ENCODE data around the gene AGPAT3.

The AGPAT3 gene

DNA sequence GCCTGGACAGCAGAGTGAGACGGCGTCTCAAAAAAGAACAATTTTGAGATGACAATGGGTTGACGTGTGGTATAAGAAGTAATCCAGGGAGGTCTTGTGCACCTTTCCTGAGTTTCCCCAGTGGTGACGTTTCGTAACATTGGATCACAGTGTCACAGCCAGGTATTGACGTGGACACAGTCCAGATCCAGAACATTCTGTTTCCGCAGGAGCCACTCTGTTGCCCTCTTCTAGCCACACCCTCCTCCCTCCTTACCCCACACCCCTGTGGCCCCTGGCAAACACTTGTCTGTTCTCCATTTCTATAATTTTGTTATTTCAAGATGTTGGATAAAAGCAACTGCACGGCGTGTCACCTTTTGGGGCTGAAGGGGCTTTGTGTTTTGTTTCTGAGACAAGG is 140.6 kb downstream of the AGPAT3 start:
- Histone ChIP-seq H3K36me3 (ENCODE audit: insufficient read depth, low read length) (no peaks in the 10 kb centered on the region), H3K9ac (ENCODE audit: low read length) (no peak overlapping the region), H3K9me3 (ENCODE audit: low read length) (no peaks in the 10 kb centered on the region), H3K27me3 (ENCODE audit: control insufficient read depth in 1 of 2, insufficient read depth in 2 of 2, low read length in 2 of 2) (no peaks in the 10 kb centered on the region), H3K4me1 (ENCODE audit: insufficient read depth, low read length) (peaks cover 9% of the 10 kb centered on the region), H3K27ac (ENCODE audit: low read depth, low read length) (peak overlapping the region; percentile 31), H3K4me3 (ENCODE audit: low read depth in 1 of 2, low read length in 2 of 2) (no peak overlapping the region)

DNA sequence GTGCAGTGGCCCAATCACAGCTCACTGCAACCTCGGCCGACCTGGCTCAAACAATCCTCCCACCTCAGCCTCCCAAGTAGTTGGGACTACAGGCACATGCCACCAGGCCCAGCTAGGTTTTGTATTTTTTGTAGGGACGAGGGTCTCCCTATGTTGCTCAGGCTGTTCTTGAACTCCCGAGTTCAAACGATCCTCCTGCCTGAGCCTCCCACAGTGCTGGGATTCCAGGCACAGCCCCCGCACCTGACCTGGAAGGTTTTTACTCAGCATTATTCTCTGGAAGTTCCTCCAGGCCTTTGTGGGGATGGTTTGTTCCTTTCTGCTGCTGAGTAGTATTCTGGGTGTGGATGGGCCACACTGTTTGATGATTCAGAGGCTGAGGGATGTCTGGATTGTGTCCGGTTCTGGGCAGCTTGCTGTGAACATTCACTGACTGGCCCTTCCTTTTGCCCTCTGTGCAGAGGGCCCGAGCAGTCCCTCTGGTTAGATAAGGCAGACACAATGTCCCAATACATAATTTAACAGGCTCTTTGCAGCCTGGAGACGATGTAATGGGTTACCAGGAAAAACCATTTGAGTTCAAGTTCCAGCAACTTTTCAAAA is 141.1 kb downstream of the AGPAT3 start:
- Histone ChIP-seq H3K27me3 (ENCODE audit: control insufficient read depth in 1 of 2, insufficient read depth in 2 of 2, low read length in 2 of 2) (no peaks in the 10 kb centered on the region), H3K36me3 (ENCODE audit: insufficient read depth, low read length) (no peaks in the 10 kb centered on the region), H3K4me3 (ENCODE audit: low read depth in 1 of 2, low read length in 2 of 2) (no peak overlapping the region), H3K9ac (ENCODE audit: low read length) (no peak overlapping the region), H3K9me3 (ENCODE audit: low read length) (no peaks in the 10 kb centered on the region), H3K4me1 (ENCODE audit: insufficient read depth, low read length) (peaks cover 12% of the 10 kb centered on the region), H3K27ac (ENCODE audit: low read depth, low read length) (peak overlapping the region; percentile 31)

DNA sequence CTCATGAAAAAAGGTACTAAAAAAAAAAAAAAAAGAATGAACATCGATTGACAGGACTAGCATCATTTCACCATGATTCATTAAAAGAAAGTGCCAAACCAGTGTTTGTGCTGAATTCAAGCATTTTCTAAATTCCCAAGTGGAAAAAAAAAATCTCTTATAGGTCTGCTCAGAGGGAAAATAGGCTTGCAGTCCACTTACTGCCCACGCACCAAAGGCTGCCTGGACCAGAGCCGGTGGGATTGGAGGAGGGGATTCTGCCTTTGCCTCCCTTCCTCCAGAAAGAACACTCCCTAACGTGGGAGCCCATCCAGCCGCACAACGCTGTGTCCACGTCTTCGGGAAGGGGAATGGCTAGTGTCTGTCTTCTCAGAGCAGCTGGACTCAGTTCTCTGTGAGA is 141.6 kb downstream of the AGPAT3 start:
- no peak overlapping the region for H3K4me3 ChIP-seq (ENCODE audit: low read depth in 1 of 2, low read length in 2 of 2)
- H3K27ac ChIP-seq (ENCODE audit: low read depth, low read length) = no peak overlapping the region
- no peaks in the 10 kb centered on the region for H3K36me3 ChIP-seq (ENCODE audit: insufficient read depth, low read length)
- H3K9ac ChIP-seq (ENCODE audit: low read length) = no peak overlapping the region
- H3K9me3 ChIP-seq (ENCODE audit: low read length) = no peaks in the 10 kb centered on the region
- peaks cover 14% of the 10 kb centered on the region for H3K4me1 ChIP-seq (ENCODE audit: insufficient read depth, low read length)
- no peaks in the 10 kb centered on the region for H3K27me3 ChIP-seq (ENCODE audit: control insufficient read depth in 1 of 2, insufficient read depth in 2 of 2, low read length in 2 of 2)

GRCh38 chr21:44010429-44010828 is 145.4 kb downstream of the AGPAT3 start:
- Histone ChIP-seq H3K4me3 (ENCODE audit: low read depth in 1 of 2, low read length in 2 of 2) (no peak overlapping the region), H3K27ac (ENCODE audit: low read depth, low read length) (no peak overlapping the region), H3K9ac (ENCODE audit: low read length) (no peak overlapping the region), H3K4me1 (ENCODE audit: insufficient read depth, low read length) (peaks cover 28% of the 10 kb centered on the region), H3K36me3 (ENCODE audit: insufficient read depth, low read length) (no peaks in the 10 kb centered on the region), H3K9me3 (ENCODE audit: low read length) (no peaks in the 10 kb centered on the region), H3K27me3 (ENCODE audit: control insufficient read depth in 1 of 2, insufficient read depth in 2 of 2, low read length in 2 of 2) (no peaks in the 10 kb centered on the region)

DNA sequence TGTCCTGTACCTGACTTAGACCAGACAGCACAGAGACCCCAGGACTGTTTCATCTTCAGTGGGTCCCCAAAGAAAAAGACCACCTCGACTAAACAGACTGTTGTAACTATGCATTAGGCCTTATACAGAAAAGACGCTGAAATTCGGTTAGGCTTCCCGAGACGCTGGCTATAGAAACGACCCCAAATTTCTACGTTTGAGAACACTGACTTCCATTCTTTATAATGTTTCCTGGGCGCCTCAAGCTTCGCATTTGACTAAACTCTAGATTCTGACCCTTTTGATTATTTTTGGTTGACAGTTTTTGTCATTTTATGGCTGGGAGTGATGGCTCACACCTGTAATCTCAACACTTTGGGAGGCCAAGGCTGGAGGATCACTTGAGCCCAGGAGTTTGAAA is 146.1 kb downstream of the AGPAT3 start:
- Histone ChIP-seq H3K27ac (ENCODE audit: low read depth, low read length) (peak overlapping the region; percentile 86), H3K4me1 (ENCODE audit: insufficient read depth, low read length) (peaks cover 23% of the 10 kb centered on the region), H3K27me3 (ENCODE audit: control insufficient read depth in 1 of 2, insufficient read depth in 2 of 2, low read length in 2 of 2) (no peaks in the 10 kb centered on the region), H3K36me3 (ENCODE audit: insufficient read depth, low read length) (no peaks in the 10 kb centered on the region), H3K9ac (ENCODE audit: low read length) (no peak overlapping the region), H3K4me3 (ENCODE audit: low read depth in 1 of 2, low read length in 2 of 2) (peak overlapping the region in 1 of 2 donors; percentile 75), H3K9me3 (ENCODE audit: low read length) (no peaks in the 10 kb centered on the region)

DNA sequence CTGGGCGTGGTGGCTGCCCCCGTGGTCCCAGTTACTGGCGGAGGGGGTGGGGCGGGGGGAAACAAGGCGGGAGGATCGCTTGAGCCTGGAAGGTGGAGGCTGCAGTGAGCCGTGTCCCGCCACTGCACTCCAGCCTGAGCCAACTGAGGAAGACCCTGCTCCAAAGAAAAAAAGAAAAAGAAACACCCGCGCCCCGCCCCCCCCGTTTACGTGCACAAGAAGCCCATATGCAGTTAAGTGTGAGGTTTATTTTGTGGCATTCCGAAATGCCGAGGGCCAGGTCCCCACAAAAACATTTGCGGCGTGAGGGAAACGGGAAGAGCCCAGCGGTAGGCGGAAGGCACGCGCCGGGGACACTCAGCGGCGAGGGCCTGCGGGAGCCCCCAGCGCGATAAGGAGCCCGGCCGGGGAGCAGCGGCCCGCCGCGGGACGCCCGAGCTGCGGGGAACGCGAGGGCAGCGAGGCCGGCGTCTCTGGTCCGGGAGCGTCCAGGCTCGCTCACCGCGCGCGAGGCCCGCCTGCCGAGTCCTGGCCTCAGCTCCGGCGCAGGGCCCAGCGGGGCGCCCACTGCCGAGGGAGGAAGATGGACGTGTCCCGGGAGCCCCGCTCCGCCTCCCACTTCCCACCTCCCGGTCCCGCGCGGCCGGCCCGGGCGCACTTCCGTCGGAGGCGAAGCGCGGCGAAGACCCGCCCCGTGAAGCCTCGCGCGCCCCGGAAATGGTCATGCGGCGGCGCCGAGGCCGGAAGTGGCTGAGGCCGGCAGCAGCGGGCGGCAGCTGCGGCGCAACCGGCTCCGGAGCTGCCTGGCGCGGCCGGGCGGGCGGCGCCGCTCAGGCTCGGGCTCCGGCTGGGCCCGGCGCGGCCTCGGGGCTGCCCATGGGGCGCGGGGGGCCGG is 146.8 kb downstream of the AGPAT3 start, which contains the start of gene TRAPPC10:
TRAPPC10 (plus strand) TSS at position 731 of the 895 bp plus-strand sequence. CDS start 185 bp downstream, outside the sequence.
- Histone ChIP-seq H3K4me1 (ENCODE audit: insufficient read depth, low read length) (peaks cover 19% of the 10 kb centered on the region), H3K27me3 (ENCODE audit: control insufficient read depth in 1 of 2, insufficient read depth in 2 of 2, low read length in 2 of 2) (no peaks in the 10 kb centered on the region), H3K27ac (ENCODE audit: low read depth, low read length) (peak within 1 kb of the TSS; percentile 86), H3K9me3 (ENCODE audit: low read length) (no peaks in the 10 kb centered on the region), H3K9ac (ENCODE audit: low read length) (peak within 1 kb of the TSS; percentile 57), H3K4me3 (ENCODE audit: low read depth in 1 of 2, low read length in 2 of 2) (peak within 1 kb of the TSS; percentile 75 to 93), H3K36me3 (ENCODE audit: insufficient read depth, low read length) (no peaks in the 10 kb centered on the region)

- peak overlapping the region; percentile 57 for H3K9ac ChIP-seq (ENCODE audit: low read length)
- no peaks in the 10 kb centered on the region for H3K27me3 ChIP-seq (ENCODE audit: control insufficient read depth in 1 of 2, insufficient read depth in 2 of 2, low read length in 2 of 2)
Observed at GRCh38 chr21:44012474-44013379, 147.7 kb downstream of the AGPAT3 start.

GRCh38 chr21:44013380-44014088 is 148.5 kb downstream of the AGPAT3 start:
- H3K36me3 ChIP-seq (ENCODE audit: insufficient read depth, low read length) = no peaks in the 10 kb centered on the region
- H3K9ac ChIP-seq (ENCODE audit: low read length) = peak overlapping the region; percentile 57
- H3K9me3 ChIP-seq (ENCODE audit: low read length) = no peaks in the 10 kb centered on the region
- H3K27ac ChIP-seq (ENCODE audit: low read depth, low read length) = peak overlapping the region; percentile 80
- H3K4me3 ChIP-seq (ENCODE audit: low read depth in 1 of 2, low read length in 2 of 2) = peak overlapping the region in 1 of 2 donors; percentile 75
- no peaks in the 10 kb centered on the region for H3K27me3 ChIP-seq (ENCODE audit: control insufficient read depth in 1 of 2, insufficient read depth in 2 of 2, low read length in 2 of 2)
- H3K4me1 ChIP-seq (ENCODE audit: insufficient read depth, low read length) = peaks cover 22% of the 10 kb centered on the region

More at GRCh38 chr21:44012474-44013379, 147.7 kb downstream of the AGPAT3 start:
- Histone ChIP-seq H3K27ac (ENCODE audit: low read depth, low read length) (peak overlapping the region; percentile 80), H3K4me1 (ENCODE audit: insufficient read depth, low read length) (peaks cover 22% of the 10 kb centered on the region), H3K36me3 (ENCODE audit: insufficient read depth, low read length) (no peaks in the 10 kb centered on the region), H3K9me3 (ENCODE audit: low read length) (no peaks in the 10 kb centered on the region), H3K4me3 (ENCODE audit: low read depth in 1 of 2, low read length in 2 of 2) (peak overlapping the region; percentile 75 to 93)

GRCh38 chr21:44017601-44018000 is 152.6 kb downstream of the AGPAT3 start:
- Histone ChIP-seq H3K27me3 (ENCODE audit: control insufficient read depth in 1 of 2, insufficient read depth in 2 of 2, low read length in 2 of 2) (no peaks in the 10 kb centered on the region), H3K4me1 (ENCODE audit: insufficient read depth, low read length) (peaks cover 29% of the 10 kb centered on the region), H3K4me3 (ENCODE audit: low read depth in 1 of 2, low read length in 2 of 2) (no peak overlapping the region), H3K9ac (ENCODE audit: low read length) (no peak overlapping the region), H3K36me3 (ENCODE audit: insufficient read depth, low read length) (no peaks in the 10 kb centered on the region), H3K9me3 (ENCODE audit: low read length) (no peaks in the 10 kb centered on the region), H3K27ac (ENCODE audit: low read depth, low read length) (no peak overlapping the region)

DNA sequence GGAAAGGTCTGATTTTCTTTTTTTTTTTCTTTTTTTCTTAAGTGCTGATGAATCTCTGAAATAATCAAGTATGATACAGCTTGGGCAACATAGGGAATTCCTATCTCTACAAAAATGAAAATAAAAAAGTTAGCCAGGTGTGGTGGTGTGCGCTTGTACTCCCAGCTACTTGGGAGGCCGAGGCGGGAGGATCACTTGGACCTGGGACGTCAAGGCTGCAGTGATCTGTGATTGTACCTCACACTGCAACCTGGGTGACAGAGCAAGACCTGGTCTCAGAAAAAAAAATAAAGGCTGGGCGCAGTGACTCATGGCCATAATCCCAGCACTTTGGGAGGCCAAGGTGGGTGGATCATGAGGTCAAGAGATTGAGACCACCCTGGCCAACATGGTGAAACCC is 153.1 kb downstream of the AGPAT3 start:
- Histone ChIP-seq H3K4me1 (ENCODE audit: insufficient read depth, low read length) (peaks cover 27% of the 10 kb centered on the region), H3K9ac (ENCODE audit: low read length) (no peak overlapping the region), H3K27me3 (ENCODE audit: control insufficient read depth in 1 of 2, insufficient read depth in 2 of 2, low read length in 2 of 2) (no peaks in the 10 kb centered on the region), H3K9me3 (ENCODE audit: low read length) (no peaks in the 10 kb centered on the region), H3K27ac (ENCODE audit: low read depth, low read length) (no peak overlapping the region), H3K36me3 (ENCODE audit: insufficient read depth, low read length) (no peaks in the 10 kb centered on the region), H3K4me3 (ENCODE audit: low read depth in 1 of 2, low read length in 2 of 2) (no peak overlapping the region)
